K562 (cell line): Measurements from ENCODE around the gene CYSRT1.

Source experiments
- BRCA1 ChIP-seq, 2 experiments: fragments of 450-650 bp in 1 of 2; sonication (generic) in 1 of 2; formaldehyde crosslinking in 1 of 2; IDR thresholded peaks; 2 replicates each; pipeline versions ENCODE4 v1.5.0 to v1.6.1; 2017 to 2020; ENCODE audit warnings: mild to moderate bottlenecking in 1 of 2, missing genetic modification reagents in 1 of 2
- IRF2 ChIP-seq: sonication (generic); formaldehyde crosslinking; IDR thresholded peaks from 2 replicates; pipeline ENCODE4 v1.8.1; 2022; ENCODE audit warnings: mild to moderate bottlenecking, missing genetic modification reagents
- MAFG ChIP-seq: fragments of 450-650 bp; conservative IDR thresholded peaks from 2 replicates; pipeline ENCODE4 v1.6.1; 2016; ENCODE audit warnings: missing genetic modification characterization, missing compliant biosample characterization
- MAFK ChIP-seq: IDR thresholded peaks from 2 replicates; pipeline ENCODE4 v1.6.1; 2011; ENCODE audit warnings: low read length, improper control_type of control experiment
- SIN3A ChIP-seq, 2 experiments: fragments of 150-350 bp in 1 of 2; IDR thresholded peaks; 2 replicates each; pipeline ENCODE4 v1.6.1; 2011 to 2016; ENCODE audit warnings: borderline replicate concordance in 2 of 2, low read depth in 2 of 2, low read length in 2 of 2, mild to moderate bottlenecking in 2 of 2, moderate library complexity in 2 of 2; ENCODE audit not compliant: control insufficient read depth in 1 of 2
- STAT5B ChIP-seq: fragments of 250-450 bp; sonication (Bioruptor Pico); IDR thresholded peaks from 2 replicates; pipeline ENCODE4 v1.8.0; 2021; ENCODE audit warnings: mild to moderate bottlenecking, inconsistent platforms
- ZNF224 ChIP-seq: sonication (generic); formaldehyde crosslinking; IDR thresholded peaks from 2 replicates; pipeline ENCODE4 v1.8.0; 2022; ENCODE audit warnings: mild to moderate bottlenecking, missing genetic modification reagents
- ZNF384 ChIP-seq: IDR thresholded peaks from 2 replicates; pipeline ENCODE4 v1.6.1; 2012; ENCODE audit warnings: low read depth, low read length, improper control_type of control experiment
- TF ChIP-seq, protein P1 (sequence below): fragments of 450-650 bp; IDR thresholded peaks from 2 replicates; pipeline ENCODE4 v1.6.1; 2017; ENCODE audit warnings: antibody characterized with exemption
- TF ChIP-seq, protein P2 (sequence below), 3 experiments: IDR thresholded peaks in 2 of 3; conservative IDR thresholded peaks in 1 of 3; 2 replicates each; pipeline ENCODE4 v1.5.1; 2011 to 2012; ENCODE audit warnings: low read length in 3 of 3, mild to moderate bottlenecking in 3 of 3, control low read depth in 2 of 3, improper control_type of control experiment in 1 of 3, inconsistent platforms in 1 of 3, low read depth in 1 of 3, mixed read lengths in 1 of 3, moderate library complexity in 1 of 3; ENCODE audit not compliant: insufficient read depth in 2 of 3
- TF ChIP-seq, protein P3 (sequence below), 2 experiments: fragments of 200-800 bp in 1 of 2; sonication (Bioruptor generic) in 1 of 2; sonication (generic) in 1 of 2; formaldehyde crosslinking in 1 of 2; IDR thresholded peaks in 1 of 2; conservative IDR thresholded peaks in 1 of 2; 2 replicates each; pipeline versions ENCODE4 v1.5.0 to v1.6.1; 2016 to 2020; ENCODE audit warnings: missing compliant biosample characterization in 1 of 2, missing genetic modification characterization in 1 of 2, missing genetic modification reagents in 1 of 2

DNA sequence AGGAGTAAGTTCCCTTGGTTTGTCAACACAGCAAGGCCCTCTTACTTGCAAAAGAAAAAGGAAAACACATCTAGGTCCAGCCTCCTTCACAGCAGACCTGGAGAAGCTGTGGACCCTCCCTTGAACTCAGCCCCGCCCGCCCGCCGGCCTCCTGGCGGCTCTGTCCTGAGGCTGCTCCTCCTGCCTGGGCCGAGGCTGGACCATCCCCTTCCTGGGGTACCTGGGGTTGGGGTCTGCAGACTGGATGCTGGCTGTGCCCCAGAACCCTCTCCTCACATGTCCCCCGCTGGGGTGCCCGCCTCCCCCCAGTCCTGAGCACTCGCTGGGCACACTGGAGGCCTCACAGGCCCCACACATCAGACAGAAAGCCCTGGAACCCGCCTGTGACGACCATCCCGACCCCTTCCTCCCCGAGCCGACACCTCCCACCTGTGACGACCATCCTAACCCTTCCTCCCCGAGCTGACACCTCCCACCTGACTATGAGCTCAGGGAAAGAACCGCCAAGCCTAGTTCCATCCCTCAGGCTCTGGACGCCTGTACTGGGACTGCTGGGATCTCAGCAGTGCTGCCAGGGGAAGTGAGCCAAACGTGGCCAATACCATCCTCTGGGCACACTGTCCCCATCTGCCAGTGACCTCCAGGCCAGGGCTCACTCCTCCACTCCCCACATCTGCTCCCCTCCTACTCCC, 45.9 kb upstream of the CYSRT1 start:
- TF ChIP-seq, protein P1, sequence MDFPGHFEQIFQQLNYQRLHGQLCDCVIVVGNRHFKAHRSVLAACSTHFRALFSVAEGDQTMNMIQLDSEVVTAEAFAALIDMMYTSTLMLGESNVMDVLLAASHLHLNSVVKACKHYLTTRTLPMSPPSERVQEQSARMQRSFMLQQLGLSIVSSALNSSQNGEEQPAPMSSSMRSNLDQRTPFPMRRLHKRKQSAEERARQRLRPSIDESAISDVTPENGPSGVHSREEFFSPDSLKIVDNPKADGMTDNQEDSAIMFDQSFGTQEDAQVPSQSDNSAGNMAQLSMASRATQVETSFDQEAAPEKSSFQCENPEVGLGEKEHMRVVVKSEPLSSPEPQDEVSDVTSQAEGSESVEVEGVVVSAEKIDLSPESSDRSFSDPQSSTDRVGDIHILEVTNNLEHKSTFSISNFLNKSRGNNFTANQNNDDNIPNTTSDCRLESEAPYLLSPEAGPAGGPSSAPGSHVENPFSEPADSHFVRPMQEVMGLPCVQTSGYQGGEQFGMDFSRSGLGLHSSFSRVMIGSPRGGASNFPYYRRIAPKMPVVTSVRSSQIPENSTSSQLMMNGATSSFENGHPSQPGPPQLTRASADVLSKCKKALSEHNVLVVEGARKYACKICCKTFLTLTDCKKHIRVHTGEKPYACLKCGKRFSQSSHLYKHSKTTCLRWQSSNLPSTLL, result no peak
- TF ChIP-seq MAFG (no peak), MAFK (no peak), STAT5B (no peak), SIN3A (IDR thresholded peaks at IDR 0.05; ENCODE audit: borderline replicate concordance in 2 of 2, control insufficient read depth in 1 of 2, low read depth in 2 of 2, low read length in 2 of 2) (no peak), BRCA1 (IDR thresholded peaks at IDR 0.05) (no peak), BRCA1 (CRISPR knock-in tag; IDR thresholded peaks at IDR 0.05) (no peak), ZNF384 (no peak), IRF2 (CRISPR knock-in tag) (no peak), ZNF224 (no peak)
- TF ChIP-seq, protein P2, sequence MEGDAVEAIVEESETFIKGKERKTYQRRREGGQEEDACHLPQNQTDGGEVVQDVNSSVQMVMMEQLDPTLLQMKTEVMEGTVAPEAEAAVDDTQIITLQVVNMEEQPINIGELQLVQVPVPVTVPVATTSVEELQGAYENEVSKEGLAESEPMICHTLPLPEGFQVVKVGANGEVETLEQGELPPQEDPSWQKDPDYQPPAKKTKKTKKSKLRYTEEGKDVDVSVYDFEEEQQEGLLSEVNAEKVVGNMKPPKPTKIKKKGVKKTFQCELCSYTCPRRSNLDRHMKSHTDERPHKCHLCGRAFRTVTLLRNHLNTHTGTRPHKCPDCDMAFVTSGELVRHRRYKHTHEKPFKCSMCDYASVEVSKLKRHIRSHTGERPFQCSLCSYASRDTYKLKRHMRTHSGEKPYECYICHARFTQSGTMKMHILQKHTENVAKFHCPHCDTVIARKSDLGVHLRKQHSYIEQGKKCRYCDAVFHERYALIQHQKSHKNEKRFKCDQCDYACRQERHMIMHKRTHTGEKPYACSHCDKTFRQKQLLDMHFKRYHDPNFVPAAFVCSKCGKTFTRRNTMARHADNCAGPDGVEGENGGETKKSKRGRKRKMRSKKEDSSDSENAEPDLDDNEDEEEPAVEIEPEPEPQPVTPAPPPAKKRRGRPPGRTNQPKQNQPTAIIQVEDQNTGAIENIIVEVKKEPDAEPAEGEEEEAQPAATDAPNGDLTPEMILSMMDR (IDR thresholded peaks at IDR 0.05 in 2 of 3, conservative IDR thresholded peaks at IDR 0.05 in 1 of 3; ENCODE audit: insufficient read depth in 2 of 3, low read depth in 1 of 3, low read length in 3 of 3), result no peak
- TF ChIP-seq, protein P3, sequence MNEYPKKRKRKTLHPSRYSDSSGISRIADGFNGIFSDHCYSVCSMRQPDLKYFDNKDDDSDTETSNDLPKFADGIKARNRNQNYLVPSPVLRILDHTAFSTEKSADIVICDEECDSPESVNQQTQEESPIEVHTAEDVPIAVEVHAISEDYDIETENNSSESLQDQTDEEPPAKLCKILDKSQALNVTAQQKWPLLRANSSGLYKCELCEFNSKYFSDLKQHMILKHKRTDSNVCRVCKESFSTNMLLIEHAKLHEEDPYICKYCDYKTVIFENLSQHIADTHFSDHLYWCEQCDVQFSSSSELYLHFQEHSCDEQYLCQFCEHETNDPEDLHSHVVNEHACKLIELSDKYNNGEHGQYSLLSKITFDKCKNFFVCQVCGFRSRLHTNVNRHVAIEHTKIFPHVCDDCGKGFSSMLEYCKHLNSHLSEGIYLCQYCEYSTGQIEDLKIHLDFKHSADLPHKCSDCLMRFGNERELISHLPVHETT (CRISPR knock-in tag; conservative IDR thresholded peaks at IDR 0.05 in 1 of 2, IDR thresholded peaks at IDR 0.05 in 1 of 2), result no peak
